ENCODE results near the gene CREBL2. TPM values are rescaled to one million over a fixed set of nuclear protein-coding genes. Genes with fewer than 3 reads are reported as not detected.

The CREBL2 gene
- total RNA-seq, 1 donor: 14.5 TPM

GRCh38 chr12:12669020-12669419 is 57.3 kb downstream of the CREBL2 start:
- no peak for DNase-seq (ENCODE audit: low read depth in 2 of 3, low spot score in 2 of 3)

GRCh38 chr12:12671850-12672660 is 60.4 kb downstream of the CREBL2 start:
- no peak for DNase-seq (ENCODE audit: low read depth in 2 of 3, low spot score in 2 of 3)

- DNase-seq (ENCODE audit: low read depth in 2 of 3, low spot score in 2 of 3): no peak
Measured at GRCh38 chr12:12673296-12673695, 61.6 kb downstream of the CREBL2 start.

GRCh38 chr12:12676605-12677004 is 64.9 kb downstream of the CREBL2 start:
- no peak for DNase-seq (ENCODE audit: low read depth in 2 of 3, low spot score in 2 of 3)

GRCh38 chr12:12681061-12681765 is 69.5 kb downstream of the CREBL2 start:
- no peak for DNase-seq (ENCODE audit: low read depth in 2 of 3, low spot score in 2 of 3)

- no peak for DNase-seq (ENCODE audit: low read depth in 2 of 3, low spot score in 2 of 3)
Measured at GRCh38 chr12:12682284-12682683, 70.6 kb downstream of the CREBL2 start.

GRCh38 chr12:12683136-12683697 is 71.5 kb downstream of the CREBL2 start:
- DNase-seq (ENCODE audit: low read depth in 2 of 3, low spot score in 2 of 3): no peak

GRCh38 chr12:12683725-12684124 is 72.0 kb downstream of the CREBL2 start:
- DNase-seq (ENCODE audit: low read depth in 2 of 3, low spot score in 2 of 3): no peak

GRCh38 chr12:12684375-12685106 is 72.9 kb downstream of the CREBL2 start:
- peak in 1 of 3 donors; percentile 59 for DNase-seq (ENCODE audit: low read depth in 2 of 3, low spot score in 2 of 3)

- no peak for DNase-seq (ENCODE audit: low read depth in 2 of 3, low spot score in 2 of 3)
Measured at GRCh38 chr12:12685305-12685704, 73.6 kb downstream of the CREBL2 start.

- DNase-seq (ENCODE audit: low read depth in 2 of 3, low spot score in 2 of 3): no peak
Measured at GRCh38 chr12:12686472-12686871, 74.8 kb downstream of the CREBL2 start.

GRCh38 chr12:12686925-12687324 is 75.2 kb downstream of the CREBL2 start:
- no peak for DNase-seq (ENCODE audit: low read depth in 2 of 3, low spot score in 2 of 3)

- no peak for DNase-seq (ENCODE audit: low read depth in 2 of 3, low spot score in 2 of 3)
Measured at GRCh38 chr12:12689647-12690300, 78.1 kb downstream of the CREBL2 start.

GRCh38 chr12:12691549-12691948 is 79.9 kb downstream of the CREBL2 start:
- DNase-seq (ENCODE audit: low read depth in 2 of 3, low spot score in 2 of 3): no peak

- no peak for DNase-seq (ENCODE audit: low read depth in 2 of 3, low spot score in 2 of 3)
Measured at GRCh38 chr12:12693111-12693671, 81.5 kb downstream of the CREBL2 start.

Other genes with a start within 250 kb of the CREBL2 start
- 2.4 TPM for gene DUSP16, start 49.0 kb upstream of the CREBL2 start, total RNA-seq
- gene GPR19, start 84.3 kb downstream of the CREBL2 start, total RNA-seq: 0.27 TPM
- gene CDKN1B, start 105.5 kb downstream of the CREBL2 start, total RNA-seq: 123 TPM
- gene APOLD1, start 173.8 kb downstream of the CREBL2 start, total RNA-seq: 2.7 TPM
- 38.0 TPM for gene DDX47, start 201.5 kb downstream of the CREBL2 start, total RNA-seq

All from hematopoietic multipotent progenitor cell (in vitro differentiated cells).